Natural killer cell treated with Interleukin-12 subunit alpha and Interleukin-12 subunit beta and Interleukin-15 and Interleukin-18, amount 100 ng/mL, for 72 hours (primary cell): Measurements from ENCODE around the gene RSBN1L. TPM values are rescaled to one million over a fixed set of nuclear protein-coding genes. Genes with fewer than 3 reads are reported as not detected.

ENCODE experiments used
- ATAC-seq, 2 donors: fragments of 150-1000 bp; cut with Tn5 transposase in 1 of 2; sonication (Bioruptor Pico), chemical (Tn5 transposase) in 1 of 2; 2 replicates each; pipeline ENCODE4 v1.10.0; 2021
- DNase-seq: peaks from one replicate; pipeline ENCODE4 v3.0.0; 2022; ENCODE audit warnings: low spot score
- H3K27ac Mint-ChIP-seq, 2 donors: 1 replicate in 1 of 2; 2 replicates in 1 of 2; pipeline ENCODE4 v1.8.0; 2022; ENCODE audit warnings: mixed read lengths in 2 of 2, mild to moderate bottlenecking in 1 of 2, moderate library complexity in 1 of 2
- H3K27me3 Mint-ChIP-seq, 2 donors: 1 replicate in 1 of 2; 2 replicates in 1 of 2; pipeline ENCODE4 v1.8.0; 2022; ENCODE audit warnings: mixed read lengths in 2 of 2
- H3K36me3 Mint-ChIP-seq: one replicate; pipeline ENCODE4 v1.8.0; 2022; ENCODE audit warnings: mixed read lengths
- H3K4me1 Mint-ChIP-seq, 2 donors: 1 replicate in 1 of 2; 2 replicates in 1 of 2; pipeline ENCODE4 v1.8.0; 2022; ENCODE audit warnings: low read depth in 2 of 2, mixed read lengths in 2 of 2, mild to moderate bottlenecking in 1 of 2
- H3K4me3 Mint-ChIP-seq: one replicate; pipeline ENCODE4 v1.8.0; 2022; ENCODE audit warnings: mixed read lengths
- H3K9me3 Mint-ChIP-seq: 2 replicates; pipeline ENCODE4 v1.8.0; 2022; ENCODE audit warnings: mixed read lengths
- total RNA-seq, 2 donors: library from RNA; stranded (reverse); gene quantifications; one replicate each; pipeline ENCODE4 v1.2.3, GENCODE V29; 2022

The RSBN1L gene
- total RNA-seq, 2 donors from 2014 or later: 19.0 to 21.2 TPM

DNA sequence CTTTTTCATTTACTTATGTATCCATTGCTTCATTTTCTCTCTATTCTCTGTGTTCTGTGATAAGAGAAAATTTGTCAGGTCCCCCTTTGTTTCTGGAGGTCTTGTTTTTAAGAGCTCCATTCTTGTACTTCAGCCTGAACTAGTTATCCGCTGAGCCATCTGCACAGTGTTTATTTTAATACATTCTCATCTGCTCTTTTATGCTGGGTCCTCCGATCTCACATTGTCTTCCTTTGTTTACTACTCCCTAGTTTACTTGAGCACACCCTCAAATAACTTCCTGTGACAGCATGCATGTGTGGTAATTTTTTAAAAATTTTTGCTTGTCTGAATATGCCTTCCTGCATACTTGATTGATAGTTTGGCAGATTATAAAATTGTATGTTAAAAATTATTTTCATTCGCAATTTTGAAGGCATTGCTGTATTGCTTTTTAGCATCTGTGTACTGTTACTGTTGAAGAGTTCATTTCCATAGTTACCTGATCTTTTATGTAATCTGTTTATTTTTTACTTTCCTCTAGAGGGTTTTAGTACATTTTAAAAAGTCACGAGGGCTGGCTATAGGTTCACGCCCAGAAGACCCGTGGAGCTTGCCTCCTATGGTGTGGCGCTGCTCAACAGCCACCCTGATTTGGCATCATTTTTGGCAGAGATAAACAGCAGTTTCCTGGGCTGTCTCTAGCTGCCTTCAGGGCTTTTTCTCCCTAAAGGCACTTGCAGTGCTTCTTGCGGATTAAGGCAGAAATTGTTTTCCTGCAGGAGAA is 31.9 kb downstream of the RSBN1L start:
- Mint-ChIP-seq H3K27ac (peak overlapping the region; percentile 26 to 86), H3K4me3 (peak overlapping the region; percentile 35), H3K4me1 (peaks cover 36 to 40% of the 10 kb centered on the region in 2 donors), H3K36me3 (no peaks in the 10 kb centered on the region), H3K9me3 (no peaks in the 10 kb centered on the region), H3K27me3 (no peaks in the 10 kb centered on the region)
- DNase-seq (no peak), ATAC-seq (no peak)

DNA sequence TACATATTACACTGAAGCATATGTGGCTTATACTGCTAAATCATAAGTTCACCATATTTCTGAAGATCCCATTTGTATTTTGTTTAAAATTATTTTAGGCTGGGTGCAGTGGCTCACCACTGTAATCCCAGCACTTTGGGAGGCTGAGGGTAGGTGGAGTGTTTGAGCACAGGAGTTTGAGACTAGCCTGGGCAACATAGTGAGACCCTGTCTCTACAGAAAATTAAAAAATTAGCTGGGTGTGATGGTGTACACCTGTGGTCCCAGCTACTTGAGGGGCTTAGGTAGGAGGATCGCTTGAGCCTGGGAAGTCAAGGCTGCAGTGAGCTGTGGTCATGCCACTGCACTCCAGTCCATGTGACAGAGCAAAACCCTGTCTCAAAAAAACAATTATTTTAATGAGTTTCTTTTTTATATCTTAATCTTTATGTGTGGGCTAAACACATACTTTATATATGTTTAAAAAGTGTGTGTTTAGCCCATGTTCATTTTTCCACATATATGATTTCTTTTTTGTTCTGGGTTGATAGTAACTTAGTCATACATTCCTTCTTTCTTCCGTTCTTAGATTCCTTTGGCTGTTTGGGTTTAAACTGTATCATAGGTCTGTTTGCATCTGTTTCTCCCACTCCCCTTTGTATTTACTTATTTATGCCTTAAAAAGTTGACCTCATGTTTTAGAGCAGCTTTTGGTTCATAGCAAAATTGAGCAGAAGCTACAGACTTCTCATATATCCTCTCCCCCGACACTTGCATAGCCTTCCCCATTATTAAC is 33.5 kb downstream of the RSBN1L start:
- Mint-ChIP-seq H3K27ac (peak overlapping the region in 1 of 2 donors; percentile 2), H3K27me3 (no peaks in the 10 kb centered on the region), H3K4me3 (no peak overlapping the region), H3K36me3 (no peaks in the 10 kb centered on the region), H3K9me3 (no peaks in the 10 kb centered on the region), H3K4me1 (peaks cover 39 to 42% of the 10 kb centered on the region in 2 donors)
- no peak for ATAC-seq
- no peak for DNase-seq

DNA sequence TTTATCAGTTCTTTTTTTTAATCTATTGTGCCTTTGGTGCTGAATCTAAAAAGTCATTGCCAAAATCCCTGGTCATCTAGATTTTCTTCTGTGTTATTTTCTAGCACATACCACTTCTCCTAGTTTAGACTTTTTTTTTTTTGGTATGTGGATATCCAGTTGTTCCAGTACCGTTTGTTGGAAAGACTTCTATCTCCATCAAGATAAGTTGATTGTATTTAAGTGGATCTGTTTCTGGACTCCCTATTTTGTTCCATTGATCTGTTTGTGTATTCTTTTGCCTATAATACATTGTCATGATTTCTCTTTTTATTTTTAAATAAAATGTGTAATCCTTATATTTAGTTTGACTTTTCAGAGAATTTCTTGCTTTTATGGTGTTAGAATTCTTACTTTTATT is 35.5 kb downstream of the RSBN1L start:
- DNase-seq: no peak
- peaks cover 42 to 44% of the 10 kb centered on the region in 2 donors for H3K4me1 Mint-ChIP-seq
- H3K27me3 Mint-ChIP-seq: no peaks in the 10 kb centered on the region
- no peak for ATAC-seq
- no peaks in the 10 kb centered on the region for H3K36me3 Mint-ChIP-seq
- no peaks in the 10 kb centered on the region for H3K9me3 Mint-ChIP-seq
- no peak overlapping the region for H3K27ac Mint-ChIP-seq
- no peak overlapping the region for H3K4me3 Mint-ChIP-seq

DNA sequence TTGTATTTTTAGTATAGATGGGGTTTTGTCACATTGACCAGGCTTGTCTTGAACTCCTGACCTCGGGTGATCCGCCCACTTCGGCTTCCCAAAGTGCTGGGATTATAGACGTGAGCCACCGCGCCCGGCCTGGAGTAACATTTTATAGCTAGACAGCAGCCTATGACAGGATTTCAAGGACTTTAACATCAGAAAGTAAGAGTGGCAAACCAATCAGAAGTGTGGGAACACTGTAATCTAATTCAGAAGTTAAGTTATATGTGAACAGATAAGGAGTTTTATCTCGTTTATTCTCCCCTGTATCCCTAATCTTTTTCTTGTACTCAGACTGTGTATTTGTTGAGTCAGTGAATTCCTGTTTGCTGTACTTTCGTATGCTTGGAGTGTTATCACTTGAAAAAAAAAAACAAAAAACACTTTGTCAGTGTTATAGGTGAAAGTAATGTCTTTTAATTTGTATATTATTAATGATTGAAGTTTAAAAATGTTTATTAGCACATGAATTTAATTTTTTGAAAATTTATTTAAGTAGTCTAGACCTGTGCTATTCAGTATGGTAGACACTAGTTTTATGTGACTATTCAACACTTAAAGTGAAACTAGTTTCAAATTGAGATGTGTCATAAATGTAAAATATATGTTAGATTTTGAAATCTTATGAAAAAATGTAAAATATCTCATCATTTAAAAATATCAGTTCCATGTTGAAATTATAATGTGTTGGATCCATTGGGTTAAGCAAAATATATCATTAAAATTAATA is 38.6 kb downstream of the RSBN1L start:
- no peak overlapping the region for H3K4me3 Mint-ChIP-seq
- peaks cover 6% of the 10 kb centered on the region for H3K36me3 Mint-ChIP-seq
- no peaks in the 10 kb centered on the region for H3K27me3 Mint-ChIP-seq
- peaks cover 20 to 30% of the 10 kb centered on the region in 2 donors for H3K4me1 Mint-ChIP-seq
- H3K9me3 Mint-ChIP-seq: no peaks in the 10 kb centered on the region
- H3K27ac Mint-ChIP-seq: peak overlapping the region in 1 of 2 donors; percentile 28
- no peak for DNase-seq
- ATAC-seq: no peak

DNA sequence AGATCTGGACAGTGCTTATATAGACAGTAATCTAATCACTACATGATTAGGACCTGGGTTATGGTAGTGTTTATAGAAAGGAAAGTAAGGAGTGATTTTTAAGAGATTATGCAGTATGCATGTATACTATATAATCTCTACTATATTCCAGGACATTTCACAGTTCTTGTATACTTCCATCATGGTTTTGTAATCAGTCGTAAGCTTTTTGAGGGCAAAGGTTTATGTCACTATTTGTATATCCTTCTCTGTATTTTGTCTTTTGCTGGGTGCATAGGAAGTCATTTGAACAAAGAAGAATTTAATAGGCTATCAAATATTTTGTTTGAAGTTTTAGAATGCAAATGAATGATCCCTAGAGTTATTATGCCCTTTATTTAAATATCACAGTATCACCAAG is 39.2 kb downstream of the RSBN1L start:
- Mint-ChIP-seq H3K4me3 (no peak overlapping the region), H3K27me3 (no peaks in the 10 kb centered on the region), H3K9me3 (no peaks in the 10 kb centered on the region), H3K27ac (peak overlapping the region in 1 of 2 donors; percentile 28), H3K36me3 (peaks cover 6% of the 10 kb centered on the region), H3K4me1 (peaks cover 17 to 24% of the 10 kb centered on the region in 2 donors)
- no peak for DNase-seq
- ATAC-seq: no peak

DNA sequence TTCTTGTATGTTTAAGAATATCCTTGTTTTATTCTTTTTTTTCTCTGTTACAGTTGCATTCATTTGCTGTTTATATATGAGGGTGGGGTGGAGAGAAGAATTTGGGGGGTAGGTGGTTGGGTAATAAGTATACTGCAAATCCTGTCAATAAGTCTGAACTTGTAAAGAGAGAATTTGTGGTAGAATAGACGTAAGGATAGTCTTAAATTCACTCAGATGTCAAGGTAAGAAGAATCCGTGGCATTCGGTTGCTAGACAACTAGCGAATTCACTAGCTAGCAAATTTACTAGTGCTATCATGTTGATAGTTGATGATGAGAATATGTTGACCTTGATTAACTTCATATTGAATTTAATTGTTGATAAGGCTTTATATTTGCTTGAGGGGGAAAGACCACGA is 40.7 kb downstream of the RSBN1L start:
- DNase-seq (no peak), ATAC-seq (no peak)
- H3K9me3 Mint-ChIP-seq: no peaks in the 10 kb centered on the region
- peaks cover 6% of the 10 kb centered on the region for H3K36me3 Mint-ChIP-seq
- peaks cover 9 to 16% of the 10 kb centered on the region in 2 donors for H3K4me1 Mint-ChIP-seq
- no peak overlapping the region for H3K27ac Mint-ChIP-seq
- H3K4me3 Mint-ChIP-seq: no peak overlapping the region
- no peaks in the 10 kb centered on the region for H3K27me3 Mint-ChIP-seq

DNA sequence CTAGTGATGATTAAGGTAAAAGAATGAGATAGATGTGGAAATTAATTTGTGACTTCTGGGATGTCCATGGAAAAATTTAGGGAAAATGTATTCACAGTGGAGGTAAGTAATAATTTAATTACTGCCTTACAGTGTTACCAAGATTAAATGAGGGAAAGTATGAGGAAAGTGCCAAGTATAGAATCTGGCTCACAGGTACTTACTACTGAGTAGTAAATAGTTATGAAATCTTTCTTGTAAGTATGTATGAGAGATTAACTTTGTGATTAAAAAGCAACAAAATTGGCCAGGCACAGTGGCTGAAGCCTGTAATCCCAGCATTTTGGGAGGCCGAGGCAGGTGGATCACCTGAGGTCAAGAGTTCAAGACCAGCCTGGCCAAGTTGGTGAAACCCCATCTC is 42.1 kb downstream of the RSBN1L start:
- no peaks in the 10 kb centered on the region for H3K9me3 Mint-ChIP-seq
- no peak for DNase-seq
- no peaks in the 10 kb centered on the region for H3K27me3 Mint-ChIP-seq
- no peak for ATAC-seq
- H3K36me3 Mint-ChIP-seq: peaks cover 6% of the 10 kb centered on the region
- no peak overlapping the region for H3K4me3 Mint-ChIP-seq
- peaks cover 3 to 11% of the 10 kb centered on the region in 2 donors for H3K4me1 Mint-ChIP-seq
- no peak overlapping the region for H3K27ac Mint-ChIP-seq

DNA sequence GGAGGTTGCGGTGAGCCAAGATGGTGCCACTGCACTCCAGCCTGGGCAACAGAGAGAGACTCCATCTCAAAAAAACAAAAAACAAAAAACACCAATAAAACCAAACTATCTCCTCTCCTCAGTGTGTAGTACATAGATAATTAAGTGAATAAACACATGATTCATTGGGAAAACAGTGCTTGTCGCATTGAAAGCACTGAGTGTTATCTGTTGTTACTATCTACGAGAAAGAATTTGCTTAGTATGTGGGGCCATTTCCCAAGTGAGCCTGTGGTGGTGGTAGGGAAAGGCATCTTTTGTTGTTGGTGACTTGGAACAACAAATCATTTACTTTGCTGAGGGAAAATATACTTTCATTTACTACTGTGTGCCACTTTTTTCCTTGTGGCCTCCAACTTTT is 42.6 kb downstream of the RSBN1L start:
- Mint-ChIP-seq H3K27me3 (no peaks in the 10 kb centered on the region), H3K4me1 (peaks cover 3 to 11% of the 10 kb centered on the region in 2 donors), H3K4me3 (no peak overlapping the region), H3K9me3 (no peaks in the 10 kb centered on the region), H3K36me3 (peaks cover 6% of the 10 kb centered on the region), H3K27ac (peak overlapping the region in 1 of 2 donors; percentile 39)
- no peak for DNase-seq
- ATAC-seq: no peak

DNA sequence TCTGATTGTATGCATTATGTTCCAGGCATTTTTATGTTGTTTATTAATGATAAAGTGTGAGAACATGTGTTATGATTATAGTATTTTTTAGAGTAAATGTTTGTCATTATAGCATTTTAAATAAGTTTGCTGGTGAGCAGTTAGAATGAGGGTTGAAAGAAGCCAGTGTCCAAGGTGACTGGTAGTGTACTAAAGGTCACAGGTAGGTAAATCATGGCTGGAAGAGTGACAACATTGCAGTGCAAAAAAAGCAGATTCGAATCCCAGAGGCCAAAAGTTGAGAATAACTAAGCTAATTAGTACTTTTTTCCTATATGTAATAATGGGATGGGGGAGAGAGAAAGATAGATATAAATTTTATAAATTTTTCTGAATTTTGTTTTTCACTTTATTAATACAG is 44.0 kb downstream of the RSBN1L start:
- peaks cover 3 to 8% of the 10 kb centered on the region in 2 donors for H3K4me1 Mint-ChIP-seq
- no peak overlapping the region for H3K27ac Mint-ChIP-seq
- no peaks in the 10 kb centered on the region for H3K27me3 Mint-ChIP-seq
- DNase-seq (no peak), ATAC-seq (no peak)
- H3K9me3 Mint-ChIP-seq: no peaks in the 10 kb centered on the region
- H3K4me3 Mint-ChIP-seq: no peak overlapping the region
- H3K36me3 Mint-ChIP-seq: peaks cover 6% of the 10 kb centered on the region

DNA sequence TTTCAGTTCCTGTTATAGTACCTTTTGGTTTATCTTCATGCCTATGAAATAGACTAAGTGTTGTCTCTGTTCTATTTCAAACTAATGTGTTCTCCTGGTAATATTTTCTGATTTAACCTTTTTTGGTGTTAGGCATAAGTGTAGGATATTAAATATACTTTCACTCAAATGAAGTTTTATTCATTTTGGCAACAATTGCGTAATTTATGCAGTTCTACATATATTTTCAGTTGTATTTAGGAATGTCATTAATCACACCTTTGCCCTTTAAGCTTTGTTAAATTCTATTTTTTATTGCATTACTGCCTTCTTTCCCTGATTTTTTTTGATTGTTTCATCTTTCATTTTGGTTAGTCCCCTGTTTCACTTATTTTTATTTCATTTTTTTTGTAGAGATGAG is 47.3 kb downstream of the RSBN1L start:
- no peaks in the 10 kb centered on the region for H3K27me3 Mint-ChIP-seq
- H3K36me3 Mint-ChIP-seq: peaks cover under 1% of the 10 kb centered on the region
- H3K27ac Mint-ChIP-seq: no peak overlapping the region
- peaks cover 16 to 22% of the 10 kb centered on the region in 2 donors for H3K4me1 Mint-ChIP-seq
- no peaks in the 10 kb centered on the region for H3K9me3 Mint-ChIP-seq
- DNase-seq (no peak), ATAC-seq (no peak)
- no peak overlapping the region for H3K4me3 Mint-ChIP-seq

DNA sequence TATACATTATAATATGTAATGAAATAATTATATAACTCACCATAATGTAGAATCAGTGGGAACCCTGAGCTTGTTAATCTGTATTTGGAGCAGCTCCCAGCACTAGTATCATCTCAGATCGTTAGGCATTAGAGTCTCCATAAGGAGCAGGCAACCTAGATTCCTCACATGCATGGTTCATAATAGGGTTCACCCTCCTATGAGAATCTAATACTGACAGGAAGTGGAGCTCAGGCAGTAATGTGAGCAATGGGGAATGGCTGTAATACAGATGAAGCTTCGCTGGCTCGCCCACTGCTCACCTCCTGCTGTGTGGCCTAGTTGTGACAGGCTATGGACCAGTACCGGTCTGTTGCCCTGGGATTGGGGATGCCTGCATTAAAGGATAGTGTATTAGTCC is 49.5 kb downstream of the RSBN1L start:
- Mint-ChIP-seq H3K4me3 (no peak overlapping the region), H3K27me3 (no peaks in the 10 kb centered on the region), H3K27ac (peak overlapping the region in 1 of 2 donors; percentile 43), H3K4me1 (peaks cover 16 to 28% of the 10 kb centered on the region in 2 donors), H3K36me3 (peaks cover 4% of the 10 kb centered on the region), H3K9me3 (no peaks in the 10 kb centered on the region)
- DNase-seq (no peak), ATAC-seq (no peak)

DNA sequence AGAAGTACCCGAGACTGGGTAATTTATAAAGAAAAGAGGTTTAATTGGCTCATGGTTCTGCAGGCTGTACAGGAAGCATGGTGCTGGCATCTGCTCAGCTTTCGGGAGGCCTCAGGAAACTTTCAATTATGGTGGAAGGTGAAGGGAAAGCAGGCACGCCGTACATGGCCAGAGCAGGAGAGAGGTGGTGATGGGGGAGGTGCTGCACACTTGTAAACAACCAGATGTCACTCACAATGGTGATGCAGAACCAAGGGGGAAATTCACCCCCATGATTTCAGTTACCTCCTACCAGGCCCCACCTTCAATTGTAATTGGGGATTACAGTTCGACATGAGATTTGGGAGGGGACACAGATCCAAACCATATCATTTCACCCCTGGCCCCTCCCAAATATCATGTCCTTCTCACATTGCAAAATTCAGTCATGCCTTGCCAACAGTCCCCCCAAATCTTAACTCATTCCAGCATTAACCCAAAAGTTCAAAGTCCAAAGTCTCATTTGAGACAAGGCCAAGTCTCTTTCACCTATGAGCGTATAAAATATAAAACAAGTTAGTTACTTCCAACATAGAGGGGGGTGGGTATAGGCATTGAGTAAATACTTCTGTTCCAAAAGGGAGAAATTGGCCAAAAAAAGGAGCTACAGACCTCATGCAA is 50.0 kb downstream of the RSBN1L start:
- no peaks in the 10 kb centered on the region for H3K9me3 Mint-ChIP-seq
- H3K27me3 Mint-ChIP-seq: no peaks in the 10 kb centered on the region
- peak overlapping the region in 1 of 2 donors; percentile 43 for H3K27ac Mint-ChIP-seq
- H3K36me3 Mint-ChIP-seq: peaks cover 5% of the 10 kb centered on the region
- ATAC-seq: no peak
- no peak overlapping the region for H3K4me3 Mint-ChIP-seq
- H3K4me1 Mint-ChIP-seq: peaks cover 16 to 30% of the 10 kb centered on the region in 2 donors
- DNase-seq: no peak

DNA sequence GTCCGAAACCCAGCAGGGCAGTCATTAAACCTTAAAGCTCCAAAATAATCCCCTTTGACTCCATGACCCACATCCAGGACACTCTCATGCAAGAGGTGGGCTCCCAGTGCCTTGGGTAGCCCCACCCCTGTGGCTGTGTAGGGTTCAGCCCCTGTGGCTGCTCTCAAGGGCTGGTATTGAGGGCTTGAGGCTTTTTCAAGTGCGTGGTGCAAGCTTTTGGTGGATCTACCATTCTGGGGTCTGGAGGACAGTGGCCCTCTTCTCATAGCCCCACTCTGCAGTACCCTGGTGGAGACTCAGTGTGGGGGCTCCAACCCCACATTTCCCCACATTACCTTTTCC is 50.5 kb downstream of the RSBN1L start:
- DNase-seq (no peak), ATAC-seq (no peak)
- no peak overlapping the region for H3K4me3 Mint-ChIP-seq
- H3K27me3 Mint-ChIP-seq: no peaks in the 10 kb centered on the region
- peaks cover 5% of the 10 kb centered on the region for H3K36me3 Mint-ChIP-seq
- H3K27ac Mint-ChIP-seq: peak overlapping the region in 1 of 2 donors; percentile 43
- H3K9me3 Mint-ChIP-seq: no peaks in the 10 kb centered on the region
- H3K4me1 Mint-ChIP-seq: peaks cover 16 to 30% of the 10 kb centered on the region in 2 donors
